ENCODE data around the gene ABLIM3. TPM values are rescaled to one million over a fixed set of nuclear protein-coding genes. Genes with fewer than 3 reads are reported as not detected.

ABLIM3 gene
- total RNA-seq, 1 donor from 2014 or later = 3.9 TPM

GRCh38 chr5:149260761-149261160 is 119.5 kb downstream of the ABLIM3 start:
- FAIRE-seq = no peak
- H3K27ac Mint-ChIP-seq (ENCODE audit: unreplicated experiment) = no peak overlapping the region
- H3K27ac ChIP-seq (ENCODE audit: low read depth, low read length) = no peak overlapping the region

GRCh38 chr5:149261246-149261645 is 120.0 kb downstream of the ABLIM3 start:
- H3K4me1 Mint-ChIP-seq (ENCODE audit: low read depth, unreplicated experiment) = peaks cover 22% of the 10 kb centered on the region
- peaks cover 53% of the 10 kb centered on the region for H3K27me3 Mint-ChIP-seq (ENCODE audit: low read depth, unreplicated experiment)
- peaks cover 3% of the 10 kb centered on the region for H3K9me3 Mint-ChIP-seq (ENCODE audit: unreplicated experiment)
- DNase-seq (ENCODE audit: low read depth) (no peak), FAIRE-seq (no peak)
- no peaks in the 10 kb centered on the region for H3K36me3 Mint-ChIP-seq (ENCODE audit: low read depth, unreplicated experiment)
- Histone ChIP-seq H3K4me2 (ENCODE audit: low read length) (no peak overlapping the region), H3K9me3 (ENCODE audit: insufficient read depth, low read depth, low read length) (no peaks in the 10 kb centered on the region), H3K79me2 (ENCODE audit: insufficient read depth, low read length) (no peaks in the 10 kb centered on the region), H3K27ac (ENCODE audit: low read depth, low read length) (no peak overlapping the region), H3K27me3 (ENCODE audit: insufficient read depth, low read length) (peaks cover 10% of the 10 kb centered on the region), H3K4me1 (ENCODE audit: insufficient read depth, low read length) (peaks cover 18% of the 10 kb centered on the region), H3K4me3 (ENCODE audit: insufficient read depth, low read depth, low read length) (no peak overlapping the region), H3K9ac (ENCODE audit: low read length) (no peak overlapping the region), H3K36me3 (ENCODE audit: insufficient read depth, low read length) (no peaks in the 10 kb centered on the region), H4K20me1 (ENCODE audit: insufficient read depth, low read length) (no peaks in the 10 kb centered on the region), H2AFZ (ENCODE audit: low read depth, low read length) (no peak overlapping the region)
- no peak overlapping the region for H3K27ac Mint-ChIP-seq (ENCODE audit: unreplicated experiment)
- H3K4me3 Mint-ChIP-seq (ENCODE audit: unreplicated experiment) = no peak overlapping the region
- TF ChIP-seq CTCF (IDR thresholded peaks at IDR 0.05; ENCODE audit: insufficient read depth, low read depth, low read length) = no peak
- no peak for TF ChIP-seq EZH2 (IDR thresholded peaks at IDR 0.05; ENCODE audit: insufficient read depth, low read length)

More at GRCh38 chr5:149260761-149261160, 119.5 kb downstream of the ABLIM3 start:
- Histone ChIP-seq H3K9ac (ENCODE audit: low read length) (no peak overlapping the region), H3K36me3 (ENCODE audit: insufficient read depth, low read length) (no peaks in the 10 kb centered on the region), H3K27me3 (ENCODE audit: insufficient read depth, low read length) (peaks cover 10% of the 10 kb centered on the region), H3K4me1 (ENCODE audit: insufficient read depth, low read length) (peaks cover 19% of the 10 kb centered on the region), H2AFZ (ENCODE audit: low read depth, low read length) (no peak overlapping the region), H3K9me3 (ENCODE audit: insufficient read depth, low read depth, low read length) (no peaks in the 10 kb centered on the region), H3K4me2 (ENCODE audit: low read length) (no peak overlapping the region), H3K79me2 (ENCODE audit: insufficient read depth, low read length) (no peaks in the 10 kb centered on the region), H3K4me3 (ENCODE audit: insufficient read depth, low read depth, low read length) (no peak overlapping the region), H4K20me1 (ENCODE audit: insufficient read depth, low read length) (no peaks in the 10 kb centered on the region)
- no peaks in the 10 kb centered on the region for H3K36me3 Mint-ChIP-seq (ENCODE audit: low read depth, unreplicated experiment)
- no peak for DNase-seq (ENCODE audit: low read depth)
- H3K9me3 Mint-ChIP-seq (ENCODE audit: unreplicated experiment) = peaks cover 3% of the 10 kb centered on the region
- H3K4me1 Mint-ChIP-seq (ENCODE audit: low read depth, unreplicated experiment) = peaks cover 26% of the 10 kb centered on the region
- no peak overlapping the region for H3K4me3 Mint-ChIP-seq (ENCODE audit: unreplicated experiment)
- no peak for TF ChIP-seq EZH2 (IDR thresholded peaks at IDR 0.05; ENCODE audit: insufficient read depth, low read length)
- no peak for TF ChIP-seq CTCF (IDR thresholded peaks at IDR 0.05; ENCODE audit: insufficient read depth, low read depth, low read length)
- peaks cover 53% of the 10 kb centered on the region for H3K27me3 Mint-ChIP-seq (ENCODE audit: low read depth, unreplicated experiment)

- H3K4me3 Mint-ChIP-seq (ENCODE audit: unreplicated experiment) = no peak overlapping the region
- Histone ChIP-seq H3K9ac (ENCODE audit: low read length) (no peak overlapping the region), H3K4me2 (ENCODE audit: low read length) (no peak overlapping the region), H3K27me3 (ENCODE audit: insufficient read depth, low read length) (peaks cover 10% of the 10 kb centered on the region), H2AFZ (ENCODE audit: low read depth, low read length) (no peak overlapping the region), H4K20me1 (ENCODE audit: insufficient read depth, low read length) (no peaks in the 10 kb centered on the region), H3K79me2 (ENCODE audit: insufficient read depth, low read length) (no peaks in the 10 kb centered on the region), H3K27ac (ENCODE audit: low read depth, low read length) (no peak overlapping the region), H3K4me1 (ENCODE audit: insufficient read depth, low read length) (peaks cover 11% of the 10 kb centered on the region), H3K9me3 (ENCODE audit: insufficient read depth, low read depth, low read length) (no peaks in the 10 kb centered on the region), H3K4me3 (ENCODE audit: insufficient read depth, low read depth, low read length) (no peak overlapping the region), H3K36me3 (ENCODE audit: insufficient read depth, low read length) (no peaks in the 10 kb centered on the region)
- DNase-seq (ENCODE audit: low read depth) (no peak), FAIRE-seq (no peak)
- no peak overlapping the region for H3K27ac Mint-ChIP-seq (ENCODE audit: unreplicated experiment)
- peaks cover 3% of the 10 kb centered on the region for H3K9me3 Mint-ChIP-seq (ENCODE audit: unreplicated experiment)
- TF ChIP-seq CTCF (IDR thresholded peaks at IDR 0.05; ENCODE audit: insufficient read depth, low read depth, low read length) (no peak), EZH2 (IDR thresholded peaks at IDR 0.05; ENCODE audit: insufficient read depth, low read length) (no peak)
- peaks cover 53% of the 10 kb centered on the region for H3K27me3 Mint-ChIP-seq (ENCODE audit: low read depth, unreplicated experiment)
- H3K36me3 Mint-ChIP-seq (ENCODE audit: low read depth, unreplicated experiment) = no peaks in the 10 kb centered on the region
- peaks cover 12% of the 10 kb centered on the region for H3K4me1 Mint-ChIP-seq (ENCODE audit: low read depth, unreplicated experiment)
These were observed 121.0 kb downstream of the ABLIM3 start for GRCh38 chr5:149262315-149262714.
